SK-N-SH treated with all-trans-retinoic acid at 6 μM for 48 hours (cell line): ENCODE measurements around the gene MAP3K6.

Experiments
- BACH2 ChIP-seq: fragments of 250-450 bp; sonication (Bioruptor Pico); IDR thresholded peaks from 2 replicates; pipeline ENCODE4 v1.9.0; 2021; ENCODE audit warnings: mild to moderate bottlenecking, borderline replicate concordance
- GLIS3 ChIP-seq: fragments of 250-450 bp; sonication (Bioruptor Pico); IDR thresholded peaks from 2 replicates; pipeline ENCODE4 v1.5.0; 2020; ENCODE audit warnings: mild to moderate bottlenecking, moderate library complexity
- PPARA ChIP-seq: fragments of 250-450 bp; sonication (Bioruptor Pico); IDR thresholded peaks from 2 replicates; pipeline ENCODE4 v1.5.0; 2020; ENCODE audit warnings: mild to moderate bottlenecking, borderline replicate concordance
- ZC3H10 ChIP-seq: fragments of 250-450 bp; sonication (Bioruptor Pico); IDR thresholded peaks from 2 replicates; pipeline ENCODE4 v1.5.1; 2021; ENCODE audit warnings: mild to moderate bottlenecking, moderate library complexity
- ZFP30 ChIP-seq: fragments of 450-650 bp; formaldehyde crosslinking; IDR thresholded peaks from 2 replicates; pipeline ENCODE4 v1.5.0; 2022; ENCODE audit warnings: mild to moderate bottlenecking, moderate library complexity
- ZNF565 ChIP-seq: fragments of 450-650 bp; formaldehyde crosslinking; conservative IDR thresholded peaks from 2 replicates; pipeline ENCODE4 v1.5.0; 2020; ENCODE audit warnings: low read depth, mild to moderate bottlenecking, moderate library complexity
- ZNF8 ChIP-seq: fragments of 450-650 bp; formaldehyde crosslinking; IDR thresholded peaks from 2 replicates; pipeline ENCODE4 v1.5.0; 2020; ENCODE audit warnings: mild to moderate bottlenecking, moderate library complexity
- TF ChIP-seq, protein P1 (sequence below): fragments of 250-450 bp; sonication (Bioruptor Pico); IDR thresholded peaks from 2 replicates; pipeline ENCODE4 v1.5.1; 2021; ENCODE audit warnings: mild to moderate bottlenecking, moderate library complexity

The MAP3K6 gene

DNA sequence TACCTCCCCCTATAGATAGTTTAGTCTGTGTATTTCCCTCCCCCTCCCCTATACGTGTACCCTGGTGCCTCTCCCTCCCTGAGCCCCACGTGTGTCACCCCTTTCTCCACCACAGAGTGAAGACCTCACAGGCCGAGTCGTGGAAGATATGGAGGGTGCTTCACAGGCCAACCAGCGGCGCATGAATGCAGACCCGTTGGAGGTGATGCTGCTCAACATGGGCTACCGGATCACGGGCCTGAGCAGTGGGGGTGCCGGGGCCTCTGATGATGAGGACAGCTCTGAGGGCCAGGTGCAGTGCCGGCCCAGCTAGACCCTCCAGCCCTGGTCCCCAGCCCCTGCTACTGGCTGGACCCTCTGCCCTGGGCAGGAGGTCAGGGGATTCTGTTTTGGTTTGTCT lies 60.7 kb downstream of the MAP3K6 start (continued):
- TF ChIP-seq, protein P1, sequence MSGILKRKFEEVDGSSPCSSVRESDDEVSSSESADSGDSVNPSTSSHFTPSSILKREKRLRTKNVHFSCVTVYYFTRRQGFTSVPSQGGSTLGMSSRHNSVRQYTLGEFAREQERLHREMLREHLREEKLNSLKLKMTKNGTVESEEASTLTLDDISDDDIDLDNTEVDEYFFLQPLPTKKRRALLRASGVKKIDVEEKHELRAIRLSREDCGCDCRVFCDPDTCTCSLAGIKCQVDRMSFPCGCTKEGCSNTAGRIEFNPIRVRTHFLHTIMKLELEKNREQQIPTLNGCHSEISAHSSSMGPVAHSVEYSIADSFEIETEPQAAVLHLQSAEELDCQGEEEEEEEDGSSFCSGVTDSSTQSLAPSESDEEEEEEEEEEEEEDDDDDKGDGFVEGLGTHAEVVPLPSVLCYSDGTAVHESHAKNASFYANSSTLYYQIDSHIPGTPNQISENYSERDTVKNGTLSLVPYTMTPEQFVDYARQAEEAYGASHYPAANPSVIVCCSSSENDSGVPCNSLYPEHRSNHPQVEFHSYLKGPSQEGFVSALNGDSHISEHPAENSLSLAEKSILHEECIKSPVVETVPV (CRISPR knock-in tag) = no peak
- TF ChIP-seq ZFP30 (CRISPR knock-in tag) = no peak
- TF ChIP-seq ZC3H10 (CRISPR knock-in tag) = no peak
- no peak for TF ChIP-seq ZNF8 (CRISPR knock-in tag)
- no peak for TF ChIP-seq GLIS3 (CRISPR knock-in tag)
- TF ChIP-seq PPARA (CRISPR knock-in tag) = no peak
- no peak for TF ChIP-seq ZNF565
- no peak for TF ChIP-seq BACH2
- TF ChIP-seq, all 23 proteins: peak for 0
